ENCODE data around the gene ATF2.
A peak's percentile ranks its signal among the peaks of the same experiment; 100 is the strongest.
"Not testable (repeated sequence)": the region's sequence is repeated elsewhere in the genome, so short reads cannot be mapped to it uniquely, and the experiment has no call there.

ATF2 gene

GRCh38 chr2:175107146-175107545 is 60.9 kb downstream of the ATF2 start:
- no peak for ATAC-seq (replicated peaks)
- Mint-ChIP-seq H3K36me3 (ENCODE audit: insufficient read depth) (peaks cover 40% of the 10 kb centered on the region), H3K4me1 (ENCODE audit: low read depth in 2 of 2) (peaks cover 0 to 3% of the 10 kb centered on the region in 2 donors), H3K27ac (no peak overlapping the region), H3K27me3 (no peaks in the 10 kb centered on the region), H3K9me3 (no peaks in the 10 kb centered on the region), H3K4me3 (no peak overlapping the region)
- no peak for DNase-seq

- H3K27me3 Mint-ChIP-seq = no peaks in the 10 kb centered on the region
- DNase-seq (no peak), ATAC-seq (replicated peaks) (no peak)
- H3K36me3 Mint-ChIP-seq (ENCODE audit: insufficient read depth) = peaks cover 26% of the 10 kb centered on the region
- H3K9me3 Mint-ChIP-seq = no peaks in the 10 kb centered on the region
- no peak overlapping the region for H3K4me3 Mint-ChIP-seq
- peaks cover 0 to 10% of the 10 kb centered on the region in 2 donors for H3K4me1 Mint-ChIP-seq (ENCODE audit: low read depth in 2 of 2)
- peak overlapping the region in 1 of 2 donors; percentile 54 for H3K27ac Mint-ChIP-seq
Observed at GRCh38 chr2:175103191-175103590, 64.8 kb downstream of the ATF2 start.

GRCh38 chr2:175101514-175101913 is 66.5 kb downstream of the ATF2 start:
- Mint-ChIP-seq H3K36me3 (ENCODE audit: insufficient read depth) (peaks cover 17% of the 10 kb centered on the region), H3K4me3 (no peak overlapping the region), H3K4me1 (ENCODE audit: low read depth in 2 of 2) (peaks cover 0 to 9% of the 10 kb centered on the region in 2 donors), H3K27ac (peak overlapping the region in 1 of 2 donors; percentile 67), H3K9me3 (no peaks in the 10 kb centered on the region), H3K27me3 (no peaks in the 10 kb centered on the region)
- ATAC-seq (replicated peaks) (no peak), DNase-seq (no peak)

GRCh38 chr2:175097297-175097696 is 70.7 kb downstream of the ATF2 start:
- H3K27ac Mint-ChIP-seq = no peak overlapping the region
- H3K4me1 Mint-ChIP-seq (ENCODE audit: low read depth in 2 of 2) = peaks cover 0 to 9% of the 10 kb centered on the region in 2 donors
- H3K27me3 Mint-ChIP-seq = no peaks in the 10 kb centered on the region
- ATAC-seq (replicated peaks) (no peak), DNase-seq (no peak)
- no peaks in the 10 kb centered on the region for H3K9me3 Mint-ChIP-seq
- H3K4me3 Mint-ChIP-seq = no peak overlapping the region
- H3K36me3 Mint-ChIP-seq (ENCODE audit: insufficient read depth) = peaks cover 37% of the 10 kb centered on the region

- not testable (repeated sequence) for H3K9me3 Mint-ChIP-seq; H3K4me3 Mint-ChIP-seq; DNase-seq; H3K27ac Mint-ChIP-seq; H3K27me3 Mint-ChIP-seq; H3K4me1 Mint-ChIP-seq (ENCODE audit: low read depth in 2 of 2); ATAC-seq (replicated peaks)
- H3K36me3 Mint-ChIP-seq (ENCODE audit: insufficient read depth) = peaks cover 44% of the 10 kb centered on the region
Observed at GRCh38 chr2:175084117-175084516, 83.9 kb downstream of the ATF2 start.

GRCh38 chr2:175080479-175080878 is 87.5 kb downstream of the ATF2 start:
- DNase-seq (no peak), ATAC-seq (replicated peaks) (no peak)
- H3K36me3 Mint-ChIP-seq (ENCODE audit: insufficient read depth) = peaks cover 43% of the 10 kb centered on the region
- peaks cover 1 to 2% of the 10 kb centered on the region in 2 donors for H3K4me1 Mint-ChIP-seq (ENCODE audit: low read depth in 2 of 2)
- H3K27me3 Mint-ChIP-seq = no peaks in the 10 kb centered on the region
- H3K27ac Mint-ChIP-seq = no peak overlapping the region
- no peak overlapping the region for H3K4me3 Mint-ChIP-seq
- H3K9me3 Mint-ChIP-seq = no peaks in the 10 kb centered on the region

- DNase-seq (no peak), ATAC-seq (replicated peaks) (no peak)
- no peak overlapping the region for H3K27ac Mint-ChIP-seq
- H3K9me3 Mint-ChIP-seq = no peaks in the 10 kb centered on the region
- H3K4me1 Mint-ChIP-seq (ENCODE audit: low read depth in 2 of 2) = no peaks in the 10 kb centered on the region
- H3K27me3 Mint-ChIP-seq = no peaks in the 10 kb centered on the region
- peaks cover 42% of the 10 kb centered on the region for H3K36me3 Mint-ChIP-seq (ENCODE audit: insufficient read depth)
- H3K4me3 Mint-ChIP-seq = no peak overlapping the region
Observed at GRCh38 chr2:175076272-175076671, 91.7 kb downstream of the ATF2 start.

- no peak overlapping the region for H3K4me3 Mint-ChIP-seq
- H3K36me3 Mint-ChIP-seq (ENCODE audit: insufficient read depth) = peaks cover 26% of the 10 kb centered on the region
- H3K9me3 Mint-ChIP-seq = no peaks in the 10 kb centered on the region
- H3K27ac Mint-ChIP-seq = no peak overlapping the region
- H3K27me3 Mint-ChIP-seq = no peaks in the 10 kb centered on the region
- no peaks in the 10 kb centered on the region for H3K4me1 Mint-ChIP-seq (ENCODE audit: low read depth in 2 of 2)
- ATAC-seq (replicated peaks) = no peak
- DNase-seq = no peak
Observed at GRCh38 chr2:175074478-175074877, 93.5 kb downstream of the ATF2 start.

- no peaks in the 10 kb centered on the region for H3K27me3 Mint-ChIP-seq
- no peaks in the 10 kb centered on the region for H3K9me3 Mint-ChIP-seq
- H3K27ac Mint-ChIP-seq = no peak overlapping the region
- peaks cover 7% of the 10 kb centered on the region for H3K36me3 Mint-ChIP-seq (ENCODE audit: insufficient read depth)
- H3K4me1 Mint-ChIP-seq (ENCODE audit: low read depth in 2 of 2) = peaks cover 3 to 12% of the 10 kb centered on the region in 2 donors
- no peak for ATAC-seq (replicated peaks)
- no peak for DNase-seq
- no peak overlapping the region for H3K4me3 Mint-ChIP-seq
Observed at GRCh38 chr2:175068534-175068933, 99.5 kb downstream of the ATF2 start.

GRCh38 chr2:175066411-175066810 is 101.6 kb downstream of the ATF2 start:
- no peak for ATAC-seq (replicated peaks)
- Mint-ChIP-seq H3K27ac (no peak overlapping the region), H3K9me3 (no peaks in the 10 kb centered on the region), H3K36me3 (ENCODE audit: insufficient read depth) (peaks cover 3% of the 10 kb centered on the region), H3K27me3 (no peaks in the 10 kb centered on the region), H3K4me1 (ENCODE audit: low read depth in 2 of 2) (peaks cover 5 to 12% of the 10 kb centered on the region in 2 donors), H3K4me3 (no peak overlapping the region)
- no peak for DNase-seq

GRCh38 chr2:175064797-175065196 is 103.2 kb downstream of the ATF2 start:
- Mint-ChIP-seq H3K9me3 (no peaks in the 10 kb centered on the region), H3K4me1 (ENCODE audit: low read depth in 2 of 2) (peaks cover 5 to 12% of the 10 kb centered on the region in 2 donors), H3K4me3 (no peak overlapping the region), H3K36me3 (ENCODE audit: insufficient read depth) (peaks cover 3% of the 10 kb centered on the region), H3K27ac (no peak overlapping the region), H3K27me3 (no peaks in the 10 kb centered on the region)
- ATAC-seq (replicated peaks) = no peak
- DNase-seq = no peak

- peaks cover 5 to 7% of the 10 kb centered on the region in 2 donors for H3K4me1 Mint-ChIP-seq (ENCODE audit: low read depth in 2 of 2)
- no peaks in the 10 kb centered on the region for H3K27me3 Mint-ChIP-seq
- no peaks in the 10 kb centered on the region for H3K36me3 Mint-ChIP-seq (ENCODE audit: insufficient read depth)
- no peak for DNase-seq
- H3K9me3 Mint-ChIP-seq = no peaks in the 10 kb centered on the region
- no peak overlapping the region for H3K27ac Mint-ChIP-seq
- no peak for ATAC-seq (replicated peaks)
- H3K4me3 Mint-ChIP-seq = no peak overlapping the region
Observed at GRCh38 chr2:175063741-175064140, 104.3 kb downstream of the ATF2 start.

- Mint-ChIP-seq H3K9me3 (no peaks in the 10 kb centered on the region), H3K36me3 (ENCODE audit: insufficient read depth) (no peaks in the 10 kb centered on the region), H3K4me3 (no peak overlapping the region), H3K4me1 (ENCODE audit: low read depth in 2 of 2) (peaks cover 3 to 7% of the 10 kb centered on the region in 2 donors), H3K27me3 (no peaks in the 10 kb centered on the region), H3K27ac (no peak overlapping the region)
- DNase-seq (no peak), ATAC-seq (replicated peaks) (no peak)
Observed at GRCh38 chr2:175062787-175063585, 105.0 kb downstream of the ATF2 start.

GRCh38 chr2:175057078-175057685 is 110.8 kb downstream of the ATF2 start:
- DNase-seq = no peak
- ATAC-seq (replicated peaks) = no peak
- H3K36me3 Mint-ChIP-seq (ENCODE audit: insufficient read depth) = peaks cover 3% of the 10 kb centered on the region
- no peaks in the 10 kb centered on the region for H3K4me1 Mint-ChIP-seq (ENCODE audit: low read depth in 2 of 2)
- no peaks in the 10 kb centered on the region for H3K27me3 Mint-ChIP-seq
- H3K27ac Mint-ChIP-seq = no peak overlapping the region
- no peaks in the 10 kb centered on the region for H3K9me3 Mint-ChIP-seq
- H3K4me3 Mint-ChIP-seq = no peak overlapping the region

Measured in effector memory CD8-positive, alpha-beta T cell (primary cell).